HCT116 (cell line): Measurements from ENCODE around the gene PPM1E.

Source experiments
- CBX3 ChIP-seq: IDR thresholded peaks from 2 replicates; pipeline ENCODE4 v1.6.1; 2012; ENCODE audit warnings: low read depth
- CEBPB ChIP-seq: IDR thresholded peaks from 2 replicates; pipeline ENCODE4 v1.6.1; 2012; ENCODE audit warnings: low read depth
- EZH2 ChIP-seq: fragments of 200-600 bp; sonication (generic); IDR thresholded peaks from 2 replicates; pipeline ENCODE4 v1.6.1; 2017; ENCODE audit warnings: antibody characterized with exemption, mixed run types
- POLR2A ChIP-seq: IDR thresholded peaks from 2 replicates; pipeline ENCODE4 v1.7.0; 2011; ENCODE audit warnings: borderline replicate concordance; ENCODE audit not compliant: insufficient read depth, insufficient read length; ENCODE audit errors: extremely low read depth
- POLR2AphosphoS5 ChIP-seq: IDR thresholded peaks from 2 replicates; pipeline ENCODE4 v1.6.1; 2011; ENCODE audit warnings: mild to moderate bottlenecking, low read depth, low read length, moderate library complexity
- TF ChIP-seq, protein P1 (sequence below), 3 experiments: fragments of 200-600 bp in 1 of 3; sonication (generic) in 1 of 3; IDR thresholded peaks in 2 of 3; conservative IDR thresholded peaks in 1 of 3; 2 replicates each; pipeline ENCODE4 v1.5.1; 2012 to 2017; ENCODE audit warnings: low read depth in 2 of 3, low read length in 2 of 3, antibody characterized with exemption in 1 of 3, borderline replicate concordance in 1 of 3, control low read depth in 1 of 3, mild to moderate bottlenecking in 1 of 3, mixed read lengths in 1 of 3, mixed run types in 1 of 3, moderate library complexity in 1 of 3; ENCODE audit not compliant: insufficient read depth in 1 of 3
- TF ChIP-seq, protein P2 (sequence below): IDR thresholded peaks from 2 replicates; pipeline ENCODE4 v1.6.1; 2012
- TF ChIP-seq, protein P3 (sequence below): IDR thresholded peaks from 2 replicates; pipeline ENCODE4 v1.6.1; 2012; ENCODE audit warnings: low read depth

DNA sequence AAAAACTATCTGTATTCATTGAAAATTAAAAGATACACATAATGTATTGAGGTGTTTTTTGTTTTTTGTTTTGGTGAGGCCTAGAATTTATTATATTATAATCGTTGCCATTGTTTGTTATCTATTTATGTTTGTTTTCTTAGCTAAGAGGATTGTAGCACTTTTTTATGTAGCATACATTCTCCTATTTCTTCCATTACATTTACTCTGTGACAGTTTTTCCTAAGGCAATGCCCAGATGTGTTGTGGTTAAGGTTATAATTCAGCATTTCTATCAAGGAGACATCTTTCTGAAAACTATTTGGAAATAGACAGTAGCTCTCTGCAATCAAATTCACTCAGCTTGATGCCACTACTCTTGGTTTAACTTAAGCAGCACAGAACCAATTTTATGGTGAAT lies 161.6 kb downstream of the PPM1E start:
- TF ChIP-seq, protein P1, sequence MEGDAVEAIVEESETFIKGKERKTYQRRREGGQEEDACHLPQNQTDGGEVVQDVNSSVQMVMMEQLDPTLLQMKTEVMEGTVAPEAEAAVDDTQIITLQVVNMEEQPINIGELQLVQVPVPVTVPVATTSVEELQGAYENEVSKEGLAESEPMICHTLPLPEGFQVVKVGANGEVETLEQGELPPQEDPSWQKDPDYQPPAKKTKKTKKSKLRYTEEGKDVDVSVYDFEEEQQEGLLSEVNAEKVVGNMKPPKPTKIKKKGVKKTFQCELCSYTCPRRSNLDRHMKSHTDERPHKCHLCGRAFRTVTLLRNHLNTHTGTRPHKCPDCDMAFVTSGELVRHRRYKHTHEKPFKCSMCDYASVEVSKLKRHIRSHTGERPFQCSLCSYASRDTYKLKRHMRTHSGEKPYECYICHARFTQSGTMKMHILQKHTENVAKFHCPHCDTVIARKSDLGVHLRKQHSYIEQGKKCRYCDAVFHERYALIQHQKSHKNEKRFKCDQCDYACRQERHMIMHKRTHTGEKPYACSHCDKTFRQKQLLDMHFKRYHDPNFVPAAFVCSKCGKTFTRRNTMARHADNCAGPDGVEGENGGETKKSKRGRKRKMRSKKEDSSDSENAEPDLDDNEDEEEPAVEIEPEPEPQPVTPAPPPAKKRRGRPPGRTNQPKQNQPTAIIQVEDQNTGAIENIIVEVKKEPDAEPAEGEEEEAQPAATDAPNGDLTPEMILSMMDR (IDR thresholded peaks at IDR 0.05 in 2 of 3, conservative IDR thresholded peaks at IDR 0.05 in 1 of 3; ENCODE audit: borderline replicate concordance in 1 of 3, insufficient read depth in 1 of 3, low read depth in 2 of 3, low read length in 2 of 3), result no peak
- TF ChIP-seq EZH2 (no peak), POLR2A (no peak), POLR2AphosphoS5 (no peak), CBX3 (no peak), CEBPB (no peak)
- TF ChIP-seq, protein P2, sequence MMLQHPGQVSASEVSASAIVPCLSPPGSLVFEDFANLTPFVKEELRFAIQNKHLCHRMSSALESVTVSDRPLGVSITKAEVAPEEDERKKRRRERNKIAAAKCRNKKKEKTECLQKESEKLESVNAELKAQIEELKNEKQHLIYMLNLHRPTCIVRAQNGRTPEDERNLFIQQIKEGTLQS, result no peak
- TF ChIP-seq, protein P3, sequence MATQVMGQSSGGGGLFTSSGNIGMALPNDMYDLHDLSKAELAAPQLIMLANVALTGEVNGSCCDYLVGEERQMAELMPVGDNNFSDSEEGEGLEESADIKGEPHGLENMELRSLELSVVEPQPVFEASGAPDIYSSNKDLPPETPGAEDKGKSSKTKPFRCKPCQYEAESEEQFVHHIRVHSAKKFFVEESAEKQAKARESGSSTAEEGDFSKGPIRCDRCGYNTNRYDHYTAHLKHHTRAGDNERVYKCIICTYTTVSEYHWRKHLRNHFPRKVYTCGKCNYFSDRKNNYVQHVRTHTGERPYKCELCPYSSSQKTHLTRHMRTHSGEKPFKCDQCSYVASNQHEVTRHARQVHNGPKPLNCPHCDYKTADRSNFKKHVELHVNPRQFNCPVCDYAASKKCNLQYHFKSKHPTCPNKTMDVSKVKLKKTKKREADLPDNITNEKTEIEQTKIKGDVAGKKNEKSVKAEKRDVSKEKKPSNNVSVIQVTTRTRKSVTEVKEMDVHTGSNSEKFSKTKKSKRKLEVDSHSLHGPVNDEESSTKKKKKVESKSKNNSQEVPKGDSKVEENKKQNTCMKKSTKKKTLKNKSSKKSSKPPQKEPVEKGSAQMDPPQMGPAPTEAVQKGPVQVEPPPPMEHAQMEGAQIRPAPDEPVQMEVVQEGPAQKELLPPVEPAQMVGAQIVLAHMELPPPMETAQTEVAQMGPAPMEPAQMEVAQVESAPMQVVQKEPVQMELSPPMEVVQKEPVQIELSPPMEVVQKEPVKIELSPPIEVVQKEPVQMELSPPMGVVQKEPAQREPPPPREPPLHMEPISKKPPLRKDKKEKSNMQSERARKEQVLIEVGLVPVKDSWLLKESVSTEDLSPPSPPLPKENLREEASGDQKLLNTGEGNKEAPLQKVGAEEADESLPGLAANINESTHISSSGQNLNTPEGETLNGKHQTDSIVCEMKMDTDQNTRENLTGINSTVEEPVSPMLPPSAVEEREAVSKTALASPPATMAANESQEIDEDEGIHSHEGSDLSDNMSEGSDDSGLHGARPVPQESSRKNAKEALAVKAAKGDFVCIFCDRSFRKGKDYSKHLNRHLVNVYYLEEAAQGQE, result no peak
